GM13977 (cell line): Measurements from ENCODE around the gene KAZN.

Source experiments
- DNase-seq: peaks from one replicate; pipeline ENCODE4 v3.0.0; 2012; ENCODE audit warnings: low spot score
- in situ Hi-C: fragments of 300-500 bp; cut with MboI; formaldehyde crosslinking; loops from one replicate; pipeline ENCODE4 v1.12.0; 2022; ENCODE audit warnings: low sequenced_read_pairs, low pct_unique_long_range_greater_than_20kb, mixed read lengths, inconsistent platforms; ENCODE audit not compliant: unreplicated experiment
- TF ChIP-seq, protein P1 (sequence below): IDR thresholded peaks from 2 replicates; pipeline ENCODE4 v1.5.1; 2012; ENCODE audit warnings: mild to moderate bottlenecking, control low read depth; ENCODE audit not compliant: insufficient read depth; ENCODE audit errors: extremely low read depth, missing control alignments

The KAZN gene

DNA sequence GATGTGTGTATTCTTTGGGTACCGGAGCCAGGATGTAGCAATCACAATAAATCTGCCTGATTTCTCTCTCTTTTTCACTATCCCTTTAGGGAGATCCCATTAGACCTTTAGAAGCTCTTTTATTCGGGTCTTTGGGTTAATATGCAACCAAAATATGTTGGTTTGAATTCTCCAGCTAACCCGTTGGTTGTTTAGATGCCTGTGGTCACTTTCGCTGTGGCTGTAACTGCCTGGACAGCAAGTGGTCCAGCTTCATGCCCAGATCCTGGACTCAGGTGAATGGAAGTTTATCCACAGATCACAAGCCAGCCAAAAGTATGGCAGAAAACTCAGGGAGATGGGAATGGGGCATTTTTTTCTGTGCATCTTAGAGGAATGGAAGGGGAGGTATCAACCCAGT lies 12.3 kb downstream of the KAZN start:
- no peak for DNase-seq
- in situ Hi-C loops = no loop called here
- TF ChIP-seq, protein P1, sequence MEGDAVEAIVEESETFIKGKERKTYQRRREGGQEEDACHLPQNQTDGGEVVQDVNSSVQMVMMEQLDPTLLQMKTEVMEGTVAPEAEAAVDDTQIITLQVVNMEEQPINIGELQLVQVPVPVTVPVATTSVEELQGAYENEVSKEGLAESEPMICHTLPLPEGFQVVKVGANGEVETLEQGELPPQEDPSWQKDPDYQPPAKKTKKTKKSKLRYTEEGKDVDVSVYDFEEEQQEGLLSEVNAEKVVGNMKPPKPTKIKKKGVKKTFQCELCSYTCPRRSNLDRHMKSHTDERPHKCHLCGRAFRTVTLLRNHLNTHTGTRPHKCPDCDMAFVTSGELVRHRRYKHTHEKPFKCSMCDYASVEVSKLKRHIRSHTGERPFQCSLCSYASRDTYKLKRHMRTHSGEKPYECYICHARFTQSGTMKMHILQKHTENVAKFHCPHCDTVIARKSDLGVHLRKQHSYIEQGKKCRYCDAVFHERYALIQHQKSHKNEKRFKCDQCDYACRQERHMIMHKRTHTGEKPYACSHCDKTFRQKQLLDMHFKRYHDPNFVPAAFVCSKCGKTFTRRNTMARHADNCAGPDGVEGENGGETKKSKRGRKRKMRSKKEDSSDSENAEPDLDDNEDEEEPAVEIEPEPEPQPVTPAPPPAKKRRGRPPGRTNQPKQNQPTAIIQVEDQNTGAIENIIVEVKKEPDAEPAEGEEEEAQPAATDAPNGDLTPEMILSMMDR = no peak

- no peak for DNase-seq
- TF ChIP-seq, protein P1 = no peak
- in situ Hi-C loops = no loop called here
These were observed 13.3 kb downstream of the KAZN start for GRCh38 chr1:14611792-14612191.

DNA sequence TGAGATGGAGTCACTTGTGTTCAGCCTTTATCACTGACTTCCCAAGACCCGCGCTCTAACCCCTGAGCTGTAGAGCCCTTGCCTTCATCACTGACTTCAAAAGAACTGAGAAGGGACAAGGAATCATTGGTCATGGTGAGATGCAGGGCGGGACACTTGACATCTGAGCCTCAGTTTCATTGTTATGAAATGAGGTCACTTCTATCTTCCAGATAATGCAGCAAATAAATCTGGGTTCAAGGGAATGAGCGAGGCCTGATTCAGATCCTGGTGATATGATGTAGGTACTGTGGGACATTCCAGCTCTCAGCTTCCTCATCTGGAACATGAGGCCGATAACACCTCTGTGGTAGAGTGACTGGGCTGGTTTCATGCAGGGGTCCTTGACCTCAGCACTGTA lies 13.8 kb downstream of the KAZN start:
- in situ Hi-C loops = no loop called here
- TF ChIP-seq, protein P1 = no peak
- DNase-seq = no peak

DNA sequence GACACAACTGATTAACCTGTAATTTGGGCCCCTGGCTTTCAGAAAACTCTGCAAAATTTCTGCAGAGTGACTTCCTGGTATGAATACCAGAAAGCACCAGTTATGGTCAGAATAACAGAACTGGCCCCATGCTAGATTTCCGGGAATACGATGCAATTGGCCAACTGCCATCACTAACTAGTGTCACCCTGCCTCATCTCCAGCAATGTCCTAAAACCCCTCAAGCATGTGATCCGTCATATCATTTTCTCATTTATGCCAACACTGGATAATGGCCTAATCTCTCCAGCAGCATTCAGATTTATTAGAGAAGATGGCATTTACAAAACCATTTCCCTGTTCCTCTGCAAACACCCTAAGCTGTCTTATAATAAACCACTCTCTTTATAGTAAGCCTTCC lies 15.4 kb downstream of the KAZN start:
- in situ Hi-C loops = no loop called here
- TF ChIP-seq, protein P1 = no peak
- no peak for DNase-seq

DNA sequence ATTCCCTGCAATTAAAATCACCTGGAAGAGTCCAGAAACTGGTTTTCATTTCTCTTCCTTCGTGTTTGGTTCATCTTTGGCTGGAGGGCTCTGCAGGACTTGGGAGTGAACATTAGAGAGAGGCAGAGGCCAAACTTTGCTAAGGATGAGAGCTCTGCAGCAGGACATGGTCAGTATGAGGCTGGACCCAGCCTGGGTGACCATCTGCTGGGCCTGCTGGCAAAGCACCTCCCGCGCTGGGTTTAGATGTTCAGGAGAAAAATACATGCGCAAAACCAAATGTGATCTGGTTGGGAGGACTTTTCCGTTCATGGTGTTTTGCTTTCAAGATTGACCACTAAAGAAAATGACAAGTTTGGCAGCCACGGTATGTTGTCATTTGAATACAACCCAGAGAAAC lies 15.9 kb downstream of the KAZN start:
- TF ChIP-seq, protein P1 = no peak
- DNase-seq = no peak
- in situ Hi-C loops = no loop called here

- in situ Hi-C loops = no loop called here
- TF ChIP-seq, protein P1 = no peak
- no peak for DNase-seq
These were observed 17.2 kb downstream of the KAZN start for GRCh38 chr1:14615549-14616218.
